Stomach smooth muscle (tissue), 2 donors: ENCODE results near the gene NANOS1.

Experiments used
- H3K27ac ChIP-seq: one replicate; pipeline ENCODE4 v1.7.0; 2013; ENCODE audit warnings: mild to moderate bottlenecking, low read length, inconsistent platforms
- H3K27me3 ChIP-seq, 2 donors: one replicate each; pipeline ENCODE4 v1.7.0; 2013; ENCODE audit warnings: low read length in 2 of 2; ENCODE audit not compliant: insufficient read depth in 2 of 2, control insufficient read depth in 1 of 2
- H3K36me3 ChIP-seq, 2 donors: one replicate each; pipeline ENCODE4 v1.7.0; 2013; ENCODE audit warnings: low read length in 2 of 2; ENCODE audit not compliant: control insufficient read depth in 2 of 2, insufficient read depth in 2 of 2
- H3K4me1 ChIP-seq: one replicate; pipeline ENCODE4 v1.7.0; 2013; ENCODE audit warnings: low read length; ENCODE audit not compliant: control insufficient read depth, insufficient read depth
- H3K4me3 ChIP-seq, 2 donors: one replicate each; pipeline ENCODE4 v1.7.0; 2013; ENCODE audit warnings: low read length in 2 of 2
- H3K9ac ChIP-seq, 2 donors: one replicate each; pipeline ENCODE4 v1.7.0; 2013; ENCODE audit warnings: low read length in 2 of 2, mild to moderate bottlenecking in 1 of 2
- H3K9me3 ChIP-seq, 2 donors: one replicate each; pipeline ENCODE4 v1.7.0; 2013; ENCODE audit warnings: low read length in 2 of 2; ENCODE audit not compliant: control insufficient read depth in 2 of 2
- donor health status: healthy.
- donor health status: Pancreatic carcinoma.

NANOS1 gene

GRCh38 chr10:119030421-119031250 lies 1.1 kb downstream of the NANOS1 start:
- Histone ChIP-seq H3K9ac (no peak overlapping the region), H3K9me3 (no peaks in the 10 kb centered on the region), H3K36me3 (peaks cover 4 to 12% of the 10 kb centered on the region in 2 donors), H3K27me3 (no peaks in the 10 kb centered on the region), H3K4me3 (peak overlapping the region; percentile 18 to 67), H3K27ac (no peak overlapping the region), H3K4me1 (peaks cover 28% of the 10 kb centered on the region)

GRCh38 chr10:119031496-119032059 lies 2.1 kb downstream of the NANOS1 start:
- Histone ChIP-seq H3K4me1 (peaks cover 19% of the 10 kb centered on the region), H3K27ac (no peak overlapping the region), H3K9me3 (no peaks in the 10 kb centered on the region), H3K36me3 (peaks cover 9 to 15% of the 10 kb centered on the region in 2 donors), H3K4me3 (no peak overlapping the region), H3K9ac (no peak overlapping the region), H3K27me3 (no peaks in the 10 kb centered on the region)

GRCh38 chr10:119039161-119039560 lies 9.6 kb downstream of the NANOS1 start:
- Histone ChIP-seq H3K27me3 (no peaks in the 10 kb centered on the region), H3K27ac (no peak overlapping the region), H3K9ac (no peak overlapping the region), H3K9me3 (no peaks in the 10 kb centered on the region), H3K36me3 (peaks cover 44 to 56% of the 10 kb centered on the region in 2 donors), H3K4me1 (no peaks in the 10 kb centered on the region), H3K4me3 (no peak overlapping the region)

- Histone ChIP-seq H3K9ac (no peak overlapping the region), H3K27ac (no peak overlapping the region), H3K4me3 (no peak overlapping the region), H3K9me3 (no peaks in the 10 kb centered on the region), H3K36me3 (peaks cover 42 to 60% of the 10 kb centered on the region in 2 donors), H3K4me1 (no peaks in the 10 kb centered on the region), H3K27me3 (no peaks in the 10 kb centered on the region)
Observed at GRCh38 chr10:119041326-119041725, 11.8 kb downstream of the NANOS1 start.

- Histone ChIP-seq H3K4me1 (no peaks in the 10 kb centered on the region), H3K36me3 (peaks cover 42 to 54% of the 10 kb centered on the region in 2 donors), H3K27me3 (no peaks in the 10 kb centered on the region), H3K4me3 (no peak overlapping the region), H3K9me3 (no peaks in the 10 kb centered on the region), H3K27ac (no peak overlapping the region), H3K9ac (no peak overlapping the region)
Observed at GRCh38 chr10:119042169-119042568, 12.7 kb downstream of the NANOS1 start.

GRCh38 chr10:119045561-119045960 lies 16.0 kb downstream of the NANOS1 start:
- Histone ChIP-seq H3K27me3 (no peaks in the 10 kb centered on the region), H3K9me3 (no peaks in the 10 kb centered on the region), H3K27ac (no peak overlapping the region), H3K4me3 (no peak overlapping the region), H3K4me1 (no peaks in the 10 kb centered on the region), H3K36me3 (peaks cover 50 to 55% of the 10 kb centered on the region in 2 donors), H3K9ac (no peak overlapping the region)

- no peak overlapping the region for H3K27ac ChIP-seq
- H3K9ac ChIP-seq, result no peak overlapping the region
- no peaks in the 10 kb centered on the region for H3K27me3 ChIP-seq
- H3K4me1 ChIP-seq, result no peaks in the 10 kb centered on the region
- H3K4me3 ChIP-seq, result no peak overlapping the region
- H3K9me3 ChIP-seq, result no peaks in the 10 kb centered on the region
- peaks cover 53 to 70% of the 10 kb centered on the region in 2 donors for H3K36me3 ChIP-seq
Observed at GRCh38 chr10:119049361-119049760, 19.8 kb downstream of the NANOS1 start.

GRCh38 chr10:119049777-119050176 lies 20.3 kb downstream of the NANOS1 start:
- no peaks in the 10 kb centered on the region for H3K27me3 ChIP-seq
- H3K4me3 ChIP-seq, result no peak overlapping the region
- no peaks in the 10 kb centered on the region for H3K9me3 ChIP-seq
- H3K36me3 ChIP-seq, result peaks cover 55 to 70% of the 10 kb centered on the region in 2 donors
- no peak overlapping the region for H3K9ac ChIP-seq
- no peak overlapping the region for H3K27ac ChIP-seq
- H3K4me1 ChIP-seq, result no peaks in the 10 kb centered on the region

GRCh38 chr10:119051775-119052174 lies 22.3 kb downstream of the NANOS1 start:
- no peak overlapping the region for H3K4me3 ChIP-seq
- H3K36me3 ChIP-seq, result peaks cover 47 to 70% of the 10 kb centered on the region in 2 donors
- no peaks in the 10 kb centered on the region for H3K9me3 ChIP-seq

GRCh38 chr10:119055472-119055871 lies 26.0 kb downstream of the NANOS1 start:
- no peaks in the 10 kb centered on the region for H3K4me1 ChIP-seq
- H3K9ac ChIP-seq, result no peak overlapping the region
- no peak overlapping the region for H3K27ac ChIP-seq
- no peaks in the 10 kb centered on the region for H3K27me3 ChIP-seq
- no peaks in the 10 kb centered on the region for H3K9me3 ChIP-seq
- no peak overlapping the region for H3K4me3 ChIP-seq
- peaks cover 60 to 70% of the 10 kb centered on the region in 2 donors for H3K36me3 ChIP-seq

More at GRCh38 chr10:119051775-119052174, 22.3 kb downstream of the NANOS1 start:
- no peaks in the 10 kb centered on the region for H3K27me3 ChIP-seq
- no peak overlapping the region for H3K9ac ChIP-seq
- H3K27ac ChIP-seq, result no peak overlapping the region
- no peaks in the 10 kb centered on the region for H3K4me1 ChIP-seq

GRCh38 chr10:119058010-119058409 lies 28.5 kb downstream of the NANOS1 start:
- H3K9ac ChIP-seq, result no peak overlapping the region
- no peak overlapping the region for H3K4me3 ChIP-seq
- no peaks in the 10 kb centered on the region for H3K9me3 ChIP-seq
- no peaks in the 10 kb centered on the region for H3K27me3 ChIP-seq
- no peaks in the 10 kb centered on the region for H3K4me1 ChIP-seq
- H3K27ac ChIP-seq, result no peak overlapping the region
- peaks cover 52 to 65% of the 10 kb centered on the region in 2 donors for H3K36me3 ChIP-seq
